ENCODE measurements around the gene MYO1B.

MYO1B gene

DNA sequence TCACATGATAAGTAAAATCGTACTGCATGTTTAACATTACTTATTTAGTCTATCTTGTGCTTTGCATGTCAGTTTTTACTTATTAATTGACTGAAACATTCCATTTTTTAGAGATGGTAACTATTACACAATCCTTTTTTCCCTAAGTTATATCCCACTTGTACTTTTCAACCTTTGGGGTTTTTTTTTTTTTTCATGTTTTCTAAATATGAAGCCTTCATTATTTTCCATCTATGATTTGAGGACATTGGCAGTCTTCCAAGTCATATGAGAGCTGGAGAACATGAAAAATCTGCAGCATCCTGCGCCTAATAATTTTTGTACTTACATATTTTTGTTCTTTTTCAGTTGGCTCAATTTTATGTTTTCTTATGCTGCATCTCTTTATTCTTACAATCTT is 113.9 kb downstream of the MYO1B start:
- H3K4me1 ChIP-seq (ENCODE audit: control insufficient read depth, insufficient read depth, low read length, poor library complexity, severe bottlenecking): no peaks in the 10 kb centered on the region
- WGBS, 2 experiments (ENCODE audit: insufficient coverage in 2 of 2): no CpG with 5 or more reads among the region's 2 CpGs
- no peak overlapping the region for H3K27ac ChIP-seq (ENCODE audit: low read depth, low read length, severe bottlenecking)
- no peak overlapping the region for H3K4me3 ChIP-seq (ENCODE audit: extremely low read depth, insufficient read depth, low read length, poor library complexity, severe bottlenecking)
- peaks cover 9% of the 10 kb centered on the region for H3K9me3 ChIP-seq (ENCODE audit: control insufficient read depth, low read length)
- peaks cover 67% of the 10 kb centered on the region for H3K36me3 ChIP-seq (ENCODE audit: control insufficient read depth, insufficient read depth, low read length)

DNA sequence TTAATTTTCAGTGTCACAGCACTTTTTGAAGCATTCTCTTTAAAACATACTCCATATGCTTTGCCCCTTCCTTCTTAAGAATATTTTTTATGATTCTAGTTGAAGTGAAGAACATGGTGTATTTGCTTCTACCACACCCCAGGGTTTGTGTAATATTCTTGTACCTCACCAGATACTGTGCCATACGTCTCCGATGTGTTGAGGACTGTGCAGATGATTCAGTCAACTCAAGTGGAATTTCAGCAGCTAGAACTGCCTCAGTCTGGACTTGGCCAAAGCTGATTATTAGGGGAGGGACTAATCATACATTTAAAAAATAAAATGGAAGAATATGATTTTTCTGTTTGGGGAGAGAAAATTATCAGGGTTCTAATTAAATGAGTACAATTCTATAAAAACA is 115.7 kb downstream of the MYO1B start:
- no peaks in the 10 kb centered on the region for H3K9me3 ChIP-seq (ENCODE audit: control insufficient read depth, low read length)
- H3K4me1 ChIP-seq (ENCODE audit: control insufficient read depth, insufficient read depth, low read length, poor library complexity, severe bottlenecking): no peaks in the 10 kb centered on the region
- H3K4me3 ChIP-seq (ENCODE audit: extremely low read depth, insufficient read depth, low read length, poor library complexity, severe bottlenecking): no peak overlapping the region
- no peak overlapping the region for H3K27ac ChIP-seq (ENCODE audit: low read depth, low read length, severe bottlenecking)
- no CpG with 5 or more reads among the region's 2 CpGs for WGBS, 2 experiments (ENCODE audit: insufficient coverage in 2 of 2)
- H3K36me3 ChIP-seq (ENCODE audit: control insufficient read depth, insufficient read depth, low read length): peaks cover 69% of the 10 kb centered on the region

DNA sequence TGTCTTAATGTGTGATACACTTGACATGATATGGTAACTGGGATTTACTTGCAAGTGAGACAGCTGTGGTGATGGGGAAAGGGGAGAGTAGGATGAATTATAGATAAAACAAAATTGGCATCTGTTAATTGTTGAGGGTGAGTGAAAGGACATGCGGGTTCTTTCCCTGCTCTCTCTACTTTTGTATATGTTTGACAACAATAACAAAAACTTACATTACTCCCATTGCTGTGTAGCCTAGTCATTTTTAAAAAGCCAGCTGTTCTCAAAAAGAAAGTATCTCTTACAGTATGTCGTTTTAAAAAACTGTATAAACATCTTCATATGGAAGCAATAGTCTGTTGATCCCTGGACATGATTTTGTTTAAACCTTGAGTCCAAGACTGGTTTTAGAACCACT is 117.6 kb downstream of the MYO1B start:
- 100% methylated on average over 1 of the region's 2 CpGs; no CpG with 5 or more reads in 1 of the 2 experiments for WGBS, 2 experiments (ENCODE audit: insufficient coverage in 2 of 2)
- H3K4me1 ChIP-seq (ENCODE audit: control insufficient read depth, insufficient read depth, low read length, poor library complexity, severe bottlenecking): no peaks in the 10 kb centered on the region
- H3K27ac ChIP-seq (ENCODE audit: low read depth, low read length, severe bottlenecking): no peak overlapping the region
- no peaks in the 10 kb centered on the region for H3K9me3 ChIP-seq (ENCODE audit: control insufficient read depth, low read length)
- no peak overlapping the region for H3K4me3 ChIP-seq (ENCODE audit: extremely low read depth, insufficient read depth, low read length, poor library complexity, severe bottlenecking)
- H3K36me3 ChIP-seq (ENCODE audit: control insufficient read depth, insufficient read depth, low read length): peaks cover 66% of the 10 kb centered on the region

DNA sequence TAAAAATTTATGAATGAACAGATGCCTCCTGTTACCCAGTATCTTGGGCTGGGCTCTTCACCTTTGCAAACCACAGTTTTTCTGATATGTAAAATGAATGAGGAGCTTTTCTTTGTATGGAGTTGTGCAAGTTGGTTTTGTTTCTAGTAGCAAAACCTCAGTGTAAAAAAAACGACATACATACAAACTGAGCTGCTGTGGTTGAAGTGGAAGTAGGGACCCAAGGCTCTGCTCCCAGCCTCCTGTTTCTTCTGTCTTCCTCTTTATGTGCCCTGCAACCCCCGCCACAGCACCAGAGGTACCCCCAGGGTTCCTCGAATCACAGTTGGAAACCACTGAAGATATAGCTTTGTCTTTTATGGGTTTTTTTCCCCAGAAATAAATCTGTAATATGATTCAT is 118.1 kb downstream of the MYO1B start:
- no peaks in the 10 kb centered on the region for H3K9me3 ChIP-seq (ENCODE audit: control insufficient read depth, low read length)
- no peak overlapping the region for H3K4me3 ChIP-seq (ENCODE audit: extremely low read depth, insufficient read depth, low read length, poor library complexity, severe bottlenecking)
- H3K36me3 ChIP-seq (ENCODE audit: control insufficient read depth, insufficient read depth, low read length): peaks cover 65% of the 10 kb centered on the region
- no peaks in the 10 kb centered on the region for H3K4me1 ChIP-seq (ENCODE audit: control insufficient read depth, insufficient read depth, low read length, poor library complexity, severe bottlenecking)
- no peak overlapping the region for H3K27ac ChIP-seq (ENCODE audit: low read depth, low read length, severe bottlenecking)
- WGBS, 2 experiments (ENCODE audit: insufficient coverage in 2 of 2): 43% methylated on average over 1 of the region's 3 CpGs; no CpG with 5 or more reads in 1 of the 2 experiments

DNA sequence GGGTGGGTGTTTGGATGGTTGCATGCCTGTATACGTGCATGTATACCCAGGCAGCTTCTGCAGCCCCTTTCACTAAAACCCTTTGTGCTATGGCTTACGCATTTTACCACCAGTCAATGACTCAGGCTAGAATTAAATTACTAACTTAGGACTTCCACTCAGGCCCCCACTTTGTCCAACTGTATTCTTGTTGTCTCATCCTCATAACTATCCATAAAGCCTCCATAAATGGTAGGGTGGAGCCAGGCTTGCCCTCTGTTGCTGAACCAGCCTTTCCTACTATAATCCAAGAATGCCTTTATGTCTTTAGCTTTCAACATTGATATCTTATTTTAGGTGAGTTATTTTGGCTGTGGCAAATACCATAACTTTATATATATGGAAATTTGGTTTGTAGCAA is 119.9 kb downstream of the MYO1B start:
- Histone ChIP-seq H3K27ac (ENCODE audit: low read depth, low read length, severe bottlenecking) (no peak overlapping the region), H3K4me3 (ENCODE audit: extremely low read depth, insufficient read depth, low read length, poor library complexity, severe bottlenecking) (no peak overlapping the region), H3K9me3 (ENCODE audit: control insufficient read depth, low read length) (no peaks in the 10 kb centered on the region), H3K36me3 (ENCODE audit: control insufficient read depth, insufficient read depth, low read length) (peaks cover 70% of the 10 kb centered on the region), H3K4me1 (ENCODE audit: control insufficient read depth, insufficient read depth, low read length, poor library complexity, severe bottlenecking) (no peaks in the 10 kb centered on the region)
- 95 to 100% methylated on average over 1 to 2 of the region's 2 CpGs for WGBS, 2 experiments (ENCODE audit: insufficient coverage in 2 of 2)

DNA sequence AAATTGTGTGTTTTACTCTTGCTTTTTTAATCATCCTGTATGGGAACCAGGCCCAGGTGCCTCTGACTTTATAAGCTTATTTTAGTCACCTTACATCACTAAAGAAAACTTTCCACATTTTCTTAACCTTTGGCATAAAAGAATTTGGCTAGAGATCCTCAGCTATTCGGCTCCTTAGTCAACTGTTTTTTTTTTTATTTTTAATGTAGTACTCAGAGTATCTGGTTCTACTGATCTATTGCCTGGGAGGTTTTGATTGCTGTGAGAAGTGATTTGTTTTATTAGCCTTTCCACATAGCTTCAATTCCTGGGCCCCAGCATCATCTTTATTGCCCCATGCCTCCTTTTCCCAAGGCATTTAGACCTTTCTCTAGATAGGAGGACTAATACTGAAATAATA is 121.0 kb downstream of the MYO1B start:
- WGBS, 2 experiments (ENCODE audit: insufficient coverage in 2 of 2): no CpG with 5 or more reads among the region's 1 CpG
- Histone ChIP-seq H3K36me3 (ENCODE audit: control insufficient read depth, insufficient read depth, low read length) (peaks cover 70% of the 10 kb centered on the region), H3K4me1 (ENCODE audit: control insufficient read depth, insufficient read depth, low read length, poor library complexity, severe bottlenecking) (no peaks in the 10 kb centered on the region)

DNA sequence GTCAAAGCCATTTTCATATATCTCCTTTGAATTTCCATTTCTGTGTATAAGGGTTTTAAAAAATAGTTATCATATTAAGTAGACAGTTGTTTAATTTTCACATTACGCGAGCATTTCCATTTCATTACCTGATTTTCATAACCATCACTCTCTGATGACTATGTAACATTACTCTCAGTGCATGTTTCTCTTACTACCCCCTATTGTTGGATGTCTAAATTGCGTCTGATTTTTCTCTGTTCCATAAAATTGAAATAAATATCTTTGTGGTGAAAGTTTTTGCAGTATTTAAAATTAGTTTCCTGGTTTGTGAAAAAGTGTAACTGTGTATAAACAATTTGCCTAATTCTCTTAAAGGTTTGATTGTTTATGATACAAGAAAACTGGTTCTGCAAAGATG is 123.8 kb downstream of the MYO1B start:
- WGBS, 2 experiments (ENCODE audit: insufficient coverage in 2 of 2): 100% methylated on average over 2 of the region's 3 CpGs; no CpG with 5 or more reads in 1 of the 2 experiments
- Histone ChIP-seq H3K27ac (ENCODE audit: low read depth, low read length, severe bottlenecking) (no peak overlapping the region), H3K4me3 (ENCODE audit: extremely low read depth, insufficient read depth, low read length, poor library complexity, severe bottlenecking) (no peak overlapping the region), H3K36me3 (ENCODE audit: control insufficient read depth, insufficient read depth, low read length) (peaks cover 68% of the 10 kb centered on the region), H3K9me3 (ENCODE audit: control insufficient read depth, low read length) (no peaks in the 10 kb centered on the region), H3K4me1 (ENCODE audit: control insufficient read depth, insufficient read depth, low read length, poor library complexity, severe bottlenecking) (no peaks in the 10 kb centered on the region)

More for the DNA sequence above, 121.0 kb downstream of the MYO1B start:
- Histone ChIP-seq H3K4me3 (ENCODE audit: extremely low read depth, insufficient read depth, low read length, poor library complexity, severe bottlenecking) (no peak overlapping the region), H3K27ac (ENCODE audit: low read depth, low read length, severe bottlenecking) (no peak overlapping the region), H3K9me3 (ENCODE audit: control insufficient read depth, low read length) (no peaks in the 10 kb centered on the region)

DNA sequence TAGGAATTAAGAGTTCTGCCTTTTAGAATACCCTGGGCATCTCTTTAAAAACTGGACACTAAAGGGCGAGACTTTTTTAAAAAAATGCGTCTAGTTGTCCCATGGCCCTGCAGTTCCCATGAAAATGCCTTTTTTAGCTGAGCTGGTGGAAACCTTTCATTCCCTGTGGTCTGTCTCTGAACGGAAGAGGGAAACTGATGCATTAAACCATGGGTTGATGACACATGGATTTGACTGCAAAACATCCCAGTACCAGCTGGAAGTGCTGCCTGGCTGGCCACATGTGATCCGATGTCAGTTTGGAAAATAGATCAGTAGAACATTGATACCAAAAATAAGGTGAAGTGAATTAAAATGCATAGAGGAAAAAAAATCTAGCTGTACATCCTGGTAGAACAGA is 129.2 kb downstream of the MYO1B start:
- Histone ChIP-seq H3K4me3 (ENCODE audit: extremely low read depth, insufficient read depth, low read length, poor library complexity, severe bottlenecking) (no peak overlapping the region), H3K27ac (ENCODE audit: low read depth, low read length, severe bottlenecking) (no peak overlapping the region), H3K36me3 (ENCODE audit: control insufficient read depth, insufficient read depth, low read length) (peaks cover 32% of the 10 kb centered on the region), H3K4me1 (ENCODE audit: control insufficient read depth, insufficient read depth, low read length, poor library complexity, severe bottlenecking) (peaks cover 18% of the 10 kb centered on the region), H3K9me3 (ENCODE audit: control insufficient read depth, low read length) (no peaks in the 10 kb centered on the region)
- WGBS, 2 experiments (ENCODE audit: insufficient coverage in 2 of 2): 96 to 98% methylated on average over 3 to 4 of the region's 4 CpGs

DNA sequence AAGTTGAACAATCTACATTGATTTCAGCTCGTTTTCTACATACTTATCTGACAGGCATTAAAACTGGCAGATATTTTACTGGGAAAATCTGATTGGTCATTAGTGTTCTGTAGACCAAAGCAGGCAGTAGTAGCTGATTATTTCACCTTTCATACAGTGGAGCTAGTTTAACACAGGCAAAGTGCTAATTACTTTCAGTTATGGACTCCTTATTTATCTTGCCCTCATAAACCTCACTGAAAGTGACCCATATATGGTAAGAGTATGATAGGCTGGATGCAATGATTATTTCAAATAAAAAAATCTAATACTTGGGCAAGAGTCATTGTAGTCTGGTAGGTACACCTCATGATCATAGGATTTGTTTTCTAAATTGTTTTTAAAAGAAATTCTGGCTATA is 129.7 kb downstream of the MYO1B start:
- no peak overlapping the region for H3K27ac ChIP-seq (ENCODE audit: low read depth, low read length, severe bottlenecking)
- peaks cover 18% of the 10 kb centered on the region for H3K4me1 ChIP-seq (ENCODE audit: control insufficient read depth, insufficient read depth, low read length, poor library complexity, severe bottlenecking)
- no CpG with 5 or more reads among the region's 1 CpG for WGBS, 2 experiments (ENCODE audit: insufficient coverage in 2 of 2)
- H3K4me3 ChIP-seq (ENCODE audit: extremely low read depth, insufficient read depth, low read length, poor library complexity, severe bottlenecking): no peak overlapping the region
- H3K9me3 ChIP-seq (ENCODE audit: control insufficient read depth, low read length): no peaks in the 10 kb centered on the region
- peaks cover 26% of the 10 kb centered on the region for H3K36me3 ChIP-seq (ENCODE audit: control insufficient read depth, insufficient read depth, low read length)

DNA sequence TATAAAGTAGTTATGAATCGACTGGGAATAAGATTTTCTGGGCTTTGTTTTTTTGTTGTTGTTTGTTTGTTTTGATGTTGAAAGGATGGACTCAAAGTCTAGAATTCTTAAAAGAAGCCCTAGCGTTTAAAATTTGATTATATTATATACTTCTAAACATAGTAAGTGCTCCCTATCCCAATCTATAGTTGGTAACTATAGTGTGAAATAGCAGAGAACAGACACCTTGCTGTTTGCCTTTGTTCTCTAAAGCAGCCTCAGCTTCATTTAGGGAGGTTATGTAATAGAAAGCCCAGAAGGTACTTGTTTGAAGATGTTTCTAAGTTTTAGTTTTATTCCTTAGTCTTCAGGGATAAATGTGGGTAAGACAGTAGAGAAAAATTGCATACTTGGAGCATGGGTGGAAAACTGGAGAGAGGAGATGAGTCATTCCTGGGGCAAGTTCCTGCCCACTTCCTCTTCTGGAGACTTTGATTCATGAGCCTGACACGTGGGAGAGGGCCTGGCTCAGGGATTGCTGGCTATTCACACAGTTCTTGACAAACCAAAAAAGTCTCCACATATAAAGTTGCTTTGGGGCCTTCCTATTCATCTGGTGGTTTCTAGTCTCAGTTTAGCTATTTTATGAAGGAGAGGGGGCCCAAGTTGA is 131.9 kb downstream of the MYO1B start:
- Histone ChIP-seq H3K27ac (ENCODE audit: low read depth, low read length, severe bottlenecking) (peak overlapping the region; percentile 75), H3K4me1 (ENCODE audit: control insufficient read depth, insufficient read depth, low read length, poor library complexity, severe bottlenecking) (peaks cover 18% of the 10 kb centered on the region), H3K4me3 (ENCODE audit: extremely low read depth, insufficient read depth, low read length, poor library complexity, severe bottlenecking) (no peak overlapping the region), H3K9me3 (ENCODE audit: control insufficient read depth, low read length) (no peaks in the 10 kb centered on the region), H3K36me3 (ENCODE audit: control insufficient read depth, insufficient read depth, low read length) (peaks cover 22% of the 10 kb centered on the region)
- 100% methylated on average over 1 of the region's 3 CpGs for WGBS, 2 experiments (ENCODE audit: insufficient coverage in 2 of 2)

DNA sequence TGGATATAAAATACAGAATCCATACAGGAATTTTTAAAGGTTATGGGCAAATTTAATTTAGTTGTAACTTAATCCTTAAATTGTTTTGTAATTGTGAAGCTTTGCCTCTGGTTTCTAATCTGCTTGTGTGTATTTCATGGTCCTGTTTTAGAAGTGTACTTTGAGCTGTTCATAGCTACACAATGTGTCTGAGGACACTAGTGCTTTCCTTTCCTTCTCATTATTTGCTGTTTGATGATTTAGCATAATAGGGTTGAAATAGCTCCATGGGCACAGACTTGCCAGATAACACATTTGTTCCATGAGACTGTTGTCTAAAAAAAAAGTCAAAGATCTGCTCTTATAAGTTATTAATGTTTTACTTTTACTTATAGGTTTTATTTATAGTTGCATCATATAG is 134.2 kb downstream of the MYO1B start:
- H3K27ac ChIP-seq (ENCODE audit: low read depth, low read length, severe bottlenecking): no peak overlapping the region
- no peaks in the 10 kb centered on the region for H3K9me3 ChIP-seq (ENCODE audit: control insufficient read depth, low read length)
- H3K4me1 ChIP-seq (ENCODE audit: control insufficient read depth, insufficient read depth, low read length, poor library complexity, severe bottlenecking): peaks cover 18% of the 10 kb centered on the region
- H3K36me3 ChIP-seq (ENCODE audit: control insufficient read depth, insufficient read depth, low read length): peaks cover 29% of the 10 kb centered on the region
- no peak overlapping the region for H3K4me3 ChIP-seq (ENCODE audit: extremely low read depth, insufficient read depth, low read length, poor library complexity, severe bottlenecking)

All from mesodermal cell (in vitro differentiated cells).